ENCODE measurements around the gene SEC31B.

Gene SEC31B

DNA sequence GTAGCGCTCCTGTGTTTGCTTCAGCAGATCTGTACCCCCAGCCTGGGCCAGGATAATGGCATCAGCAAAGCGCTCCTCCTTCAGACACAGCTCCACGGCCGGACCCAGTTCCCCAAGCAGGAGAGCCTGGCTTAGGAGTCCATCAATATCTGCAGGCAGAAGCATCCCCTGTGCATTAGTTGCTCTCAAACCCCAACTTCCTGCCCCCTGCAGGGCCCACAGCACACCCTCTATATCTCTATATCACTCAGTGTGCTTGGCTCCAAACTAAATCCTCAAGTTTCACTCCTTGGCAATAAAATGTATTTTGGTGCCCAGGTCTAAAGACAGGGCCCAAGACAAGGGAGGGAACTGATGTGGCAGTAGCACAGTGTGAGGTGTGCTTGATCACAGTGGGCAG, 21.6 kb downstream of the SEC31B start:
- DNase-seq (ENCODE audit: low read depth in 2 of 3, low spot score in 1 of 3) = no peak

- no peak for DNase-seq (ENCODE audit: low read depth in 2 of 3, low spot score in 1 of 3)
Observed at GRCh38 chr10:100496567-100496966, 23.1 kb downstream of the SEC31B start.

GRCh38 chr10:100490531-100490930, 29.1 kb downstream of the SEC31B start:
- no peak for DNase-seq (ENCODE audit: low read depth in 2 of 3, low spot score in 1 of 3)

- no peak for DNase-seq (ENCODE audit: low read depth in 2 of 3, low spot score in 1 of 3)
Observed at GRCh38 chr10:100489396-100489795, 30.3 kb downstream of the SEC31B start.

GRCh38 chr10:100487529-100487928, 32.1 kb downstream of the SEC31B start:
- DNase-seq (ENCODE audit: low read depth in 2 of 3, low spot score in 1 of 3) = no peak

GRCh38 chr10:100485801-100486495, 33.7 kb downstream of the SEC31B start:
- no peak for DNase-seq (ENCODE audit: low read depth in 2 of 3, low spot score in 1 of 3)

GRCh38 chr10:100485366-100485765, 34.3 kb downstream of the SEC31B start:
- DNase-seq (ENCODE audit: low read depth in 2 of 3, low spot score in 1 of 3) = no peak

DNA sequence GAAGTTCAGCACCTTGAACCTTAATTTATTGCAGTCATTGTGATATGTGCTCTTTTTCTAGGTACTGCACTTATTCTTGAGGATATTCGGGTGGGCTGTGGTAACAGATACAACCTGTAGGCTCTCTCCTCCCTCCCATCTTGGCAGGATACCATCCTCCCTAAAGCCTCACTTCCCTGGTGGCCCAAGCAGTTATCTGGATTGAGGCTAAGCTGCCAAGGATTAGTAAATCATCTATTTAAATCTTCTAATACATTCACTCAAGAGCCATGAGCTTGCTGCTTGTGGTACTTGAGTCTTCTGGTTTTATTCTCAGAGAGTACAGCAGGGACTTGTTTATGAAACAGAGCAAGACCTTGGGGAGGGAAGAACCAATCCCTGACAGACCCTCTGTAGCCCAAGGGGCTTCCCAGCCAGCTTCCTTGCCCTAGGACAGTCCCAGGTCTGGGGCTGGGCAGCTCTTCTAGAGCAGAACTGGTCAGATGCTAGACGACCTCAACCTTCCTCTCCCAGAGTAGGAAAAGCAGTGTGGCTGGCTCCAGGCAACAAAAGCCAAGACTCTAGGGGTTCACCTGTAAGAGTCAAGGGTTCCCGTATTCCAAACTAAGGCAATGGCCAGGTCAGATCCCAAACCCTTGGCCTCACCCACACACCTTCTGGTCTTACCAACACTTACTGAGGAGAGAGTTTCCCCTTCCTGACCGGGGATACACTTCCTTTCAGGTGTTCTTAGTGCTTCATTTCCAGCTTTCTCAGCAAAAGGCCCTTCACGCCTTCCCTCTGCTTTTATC, 35.6 kb downstream of the SEC31B start:
- no peak for DNase-seq (ENCODE audit: low read depth in 2 of 3, low spot score in 1 of 3)

- DNase-seq (ENCODE audit: low read depth in 2 of 3, low spot score in 1 of 3) = no peak
Observed at GRCh38 chr10:100482834-100483185, 36.9 kb downstream of the SEC31B start.

- DNase-seq (ENCODE audit: low read depth in 2 of 3, low spot score in 1 of 3) = peak; percentile 34 to 55 (median 55)
Observed at GRCh38 chr10:100482181-100482833, 37.4 kb downstream of the SEC31B start.

DNA sequence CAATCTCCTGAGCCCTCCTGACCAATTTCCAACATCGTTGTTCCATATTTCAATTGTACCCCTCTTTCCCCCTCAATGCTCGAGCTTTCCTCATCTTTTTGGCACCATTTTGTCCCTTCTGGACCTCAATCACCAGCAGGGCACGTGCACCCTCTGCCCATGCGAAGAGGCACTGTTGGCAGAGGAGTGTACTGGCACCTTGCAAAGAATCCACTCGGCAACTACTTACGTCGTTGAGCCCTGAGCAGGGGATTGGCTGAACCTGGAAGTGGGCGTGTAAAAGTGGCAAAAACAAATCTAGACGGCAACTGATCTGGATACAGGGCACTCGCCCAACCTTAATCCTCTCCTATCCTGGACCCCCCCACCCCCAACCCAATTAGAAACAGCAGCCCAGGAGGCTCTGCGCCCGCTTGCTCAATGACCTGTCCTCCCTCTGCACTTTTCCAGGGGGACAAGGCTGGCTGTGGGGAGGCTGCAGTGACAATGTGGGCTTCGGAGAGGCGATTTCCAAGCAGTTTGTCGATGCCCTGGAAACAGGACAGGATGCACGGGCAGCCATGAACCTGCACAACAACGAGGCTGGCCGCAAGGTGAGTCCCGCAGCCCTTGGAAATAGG, 38.1 kb downstream of the SEC31B start:
- DNase-seq (ENCODE audit: low read depth in 2 of 3, low spot score in 1 of 3) = peak; percentile 78 to 98 (median 88)

DNA sequence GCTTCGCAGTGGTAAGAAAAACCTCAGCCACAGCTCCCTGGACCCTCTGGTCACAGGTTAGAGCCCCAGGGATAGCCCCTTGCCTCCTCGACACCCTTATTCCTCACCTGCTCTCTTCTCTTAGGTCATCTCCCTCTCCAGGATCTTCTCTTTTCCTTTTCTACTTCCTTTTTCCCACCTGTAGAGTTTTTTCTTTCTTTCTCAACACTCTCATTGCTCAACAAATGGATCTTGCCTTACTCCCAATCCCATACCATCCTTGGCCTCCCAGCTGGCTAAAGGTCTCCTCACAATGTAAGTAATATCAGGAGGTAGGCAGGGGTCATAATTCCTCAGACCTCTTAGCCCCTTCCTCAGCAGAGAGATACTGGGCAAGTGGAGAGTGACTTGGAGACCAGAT, 39.7 kb downstream of the SEC31B start:
- DNase-seq (ENCODE audit: low read depth in 2 of 3, low spot score in 1 of 3) = no peak

DNA sequence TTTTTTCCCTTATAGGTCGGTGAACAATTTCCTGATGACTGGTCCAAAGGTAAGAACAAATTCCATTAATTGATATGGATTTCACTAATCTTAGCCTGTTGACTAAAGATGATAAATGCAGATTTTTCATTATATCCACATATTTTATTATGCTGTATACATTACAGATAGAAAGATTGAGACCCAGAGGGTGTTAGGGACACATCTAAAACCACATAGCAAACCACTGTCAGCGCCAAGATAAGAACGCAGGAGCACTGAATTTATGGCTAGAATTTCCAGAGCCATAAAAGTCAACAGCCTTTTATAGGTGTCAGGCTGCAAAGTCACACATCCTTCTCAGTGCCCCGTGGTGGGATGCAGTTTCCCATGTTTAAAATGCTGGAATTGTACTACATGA, 40.6 kb downstream of the SEC31B start:
- DNase-seq (ENCODE audit: low read depth in 2 of 3, low spot score in 1 of 3) = no peak

GRCh38 chr10:100477970-100478369, 41.7 kb downstream of the SEC31B start:
- no peak for DNase-seq (ENCODE audit: low read depth in 2 of 3, low spot score in 1 of 3)

GRCh38 chr10:100470367-100470766, 49.3 kb downstream of the SEC31B start:
- DNase-seq (ENCODE audit: low read depth in 2 of 3, low spot score in 1 of 3) = no peak

- no peak for DNase-seq (ENCODE audit: low read depth in 2 of 3, low spot score in 1 of 3)
Observed at GRCh38 chr10:100469756-100470155, 49.9 kb downstream of the SEC31B start.

DNA sequence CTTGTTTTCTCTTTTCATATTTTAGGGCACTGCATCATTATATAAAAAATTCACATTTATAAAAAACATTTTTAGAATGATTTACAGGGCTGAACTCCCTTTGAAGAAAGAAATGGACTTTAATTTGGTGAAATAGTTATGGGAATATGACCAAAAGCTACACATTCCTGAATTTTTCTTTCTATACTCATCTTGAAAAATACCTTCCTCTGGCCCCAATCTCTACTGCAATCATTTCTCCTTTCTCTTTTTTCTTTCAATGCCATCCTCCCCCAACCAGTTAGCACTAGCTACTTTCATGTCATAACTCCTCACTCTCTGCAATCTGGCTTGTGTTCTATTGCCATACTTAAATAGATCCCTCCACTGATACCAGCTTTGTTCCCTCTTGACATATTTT, 50.7 kb downstream of the SEC31B start:
- no peak for DNase-seq (ENCODE audit: low read depth in 2 of 3, low spot score in 1 of 3)

GRCh38 chr10:100468322-100468721, 51.3 kb downstream of the SEC31B start:
- DNase-seq (ENCODE audit: low read depth in 2 of 3, low spot score in 1 of 3) = no peak

- no peak for DNase-seq (ENCODE audit: low read depth in 2 of 3, low spot score in 1 of 3)
Observed at GRCh38 chr10:100462709-100463108, 57.0 kb downstream of the SEC31B start, which contains the start of gene WNT8B. WNT8B (plus strand) TSS chr10:100463009; CDS start chr10:100463169, 160 bp downstream.

- DNase-seq (ENCODE audit: low read depth in 2 of 3, low spot score in 1 of 3) = no peak
Observed at GRCh38 chr10:100448951-100449350, 70.7 kb downstream of the SEC31B start.

DNA sequence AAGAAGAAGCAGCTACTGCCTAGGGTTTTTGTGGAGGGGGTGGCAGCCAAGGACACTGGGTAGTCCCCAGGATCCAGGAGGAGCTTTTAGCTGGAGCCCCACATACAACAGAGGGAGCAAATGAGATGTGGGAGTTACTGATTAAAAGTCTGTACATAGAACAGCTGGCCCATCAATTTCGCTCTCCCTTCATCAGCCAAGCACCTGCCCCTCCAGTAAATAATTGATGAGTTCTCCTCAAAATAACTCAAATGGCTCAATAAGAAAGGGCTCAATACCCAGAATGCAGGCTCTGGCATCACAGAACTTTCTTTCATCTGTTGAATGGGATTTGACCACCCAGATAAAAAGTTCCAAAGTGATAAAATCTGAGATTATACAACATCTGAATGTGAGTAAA, 72.0 kb downstream of the SEC31B start:
- DNase-seq (ENCODE audit: low read depth in 2 of 3, low spot score in 1 of 3) = no peak
